ENCODE results near the gene CKMT2. TPM values are rescaled to one million over a fixed set of nuclear protein-coding genes. Genes with fewer than 3 reads are reported as not detected.
"Not testable (repeated sequence)": the region's sequence is repeated elsewhere in the genome, so short reads cannot be mapped to it uniquely, and the experiment has no call there.

The CKMT2 gene
- total and polyA plus RNA-seq, 2 donors from 2014 or later: 3.7 to 55.8 TPM

DNA sequence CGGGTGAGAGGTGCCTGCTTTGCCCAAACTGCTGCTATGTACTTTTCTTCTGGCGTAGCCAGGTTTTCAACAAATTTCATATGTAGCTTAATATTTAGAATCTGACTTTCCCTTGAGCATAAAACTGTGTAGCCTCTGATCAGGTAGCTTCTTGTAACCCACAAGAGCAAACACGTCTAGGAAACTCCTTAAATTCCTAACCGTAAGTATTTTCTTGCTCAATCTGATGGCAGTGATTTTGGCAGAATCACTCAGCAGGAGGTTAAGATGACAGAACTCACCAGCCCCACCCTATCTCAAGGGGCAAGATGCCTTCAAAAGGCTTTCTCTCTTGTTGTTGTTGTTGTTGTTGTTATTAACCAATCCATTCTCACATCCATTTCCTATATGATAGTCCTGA is 20.8 kb downstream of the CKMT2 start:
- TF ChIP-seq, protein P1, sequence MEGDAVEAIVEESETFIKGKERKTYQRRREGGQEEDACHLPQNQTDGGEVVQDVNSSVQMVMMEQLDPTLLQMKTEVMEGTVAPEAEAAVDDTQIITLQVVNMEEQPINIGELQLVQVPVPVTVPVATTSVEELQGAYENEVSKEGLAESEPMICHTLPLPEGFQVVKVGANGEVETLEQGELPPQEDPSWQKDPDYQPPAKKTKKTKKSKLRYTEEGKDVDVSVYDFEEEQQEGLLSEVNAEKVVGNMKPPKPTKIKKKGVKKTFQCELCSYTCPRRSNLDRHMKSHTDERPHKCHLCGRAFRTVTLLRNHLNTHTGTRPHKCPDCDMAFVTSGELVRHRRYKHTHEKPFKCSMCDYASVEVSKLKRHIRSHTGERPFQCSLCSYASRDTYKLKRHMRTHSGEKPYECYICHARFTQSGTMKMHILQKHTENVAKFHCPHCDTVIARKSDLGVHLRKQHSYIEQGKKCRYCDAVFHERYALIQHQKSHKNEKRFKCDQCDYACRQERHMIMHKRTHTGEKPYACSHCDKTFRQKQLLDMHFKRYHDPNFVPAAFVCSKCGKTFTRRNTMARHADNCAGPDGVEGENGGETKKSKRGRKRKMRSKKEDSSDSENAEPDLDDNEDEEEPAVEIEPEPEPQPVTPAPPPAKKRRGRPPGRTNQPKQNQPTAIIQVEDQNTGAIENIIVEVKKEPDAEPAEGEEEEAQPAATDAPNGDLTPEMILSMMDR (IDR thresholded peaks at IDR 0.05; ENCODE audit: borderline replicate concordance, extremely low read depth, insufficient read depth): no peak
- FAIRE-seq: no peak
- intact Hi-C loops (cut with DNase I): no loop called here

GRCh38 chr5:81254886-81255559 is 21.9 kb downstream of the CKMT2 start:
- H3K4me1 ChIP-seq (ENCODE audit: control insufficient read depth in 2 of 3, insufficient read depth in 2 of 3, low read depth in 1 of 3, low read length in 3 of 3): no peaks in the 10 kb centered on the region
- H3K27me3 ChIP-seq (ENCODE audit: control insufficient read depth, insufficient read depth, low read length): no peaks in the 10 kb centered on the region
- TF ChIP-seq, protein P1 (IDR thresholded peaks at IDR 0.05; ENCODE audit: borderline replicate concordance, extremely low read depth, insufficient read depth): no peak
- intact Hi-C loops (cut with DNase I): no loop called here
- H3K4me3 ChIP-seq (ENCODE audit: low read length in 3 of 3): no peak overlapping the region
- H3K36me3 ChIP-seq (ENCODE audit: control insufficient read depth in 2 of 3, insufficient read depth in 3 of 3, low read length in 3 of 3): peaks cover 0 to 21% (median 11%) of the 10 kb centered on the region in 3 donors
- no peak for FAIRE-seq
- DNase-seq: no peak
- H3K9me3 ChIP-seq (ENCODE audit: control insufficient read depth in 2 of 3, insufficient read depth in 1 of 3, low read length in 3 of 3): no peaks in the 10 kb centered on the region
- H3K9ac ChIP-seq (ENCODE audit: low read length in 3 of 3): no peak overlapping the region
- H3K27ac ChIP-seq (ENCODE audit: low read depth in 2 of 2, low read length in 2 of 2): no peak overlapping the region

More for the DNA sequence above, 20.8 kb downstream of the CKMT2 start:
- H3K9me3 ChIP-seq (ENCODE audit: control insufficient read depth in 2 of 3, insufficient read depth in 1 of 3, low read length in 3 of 3): no peaks in the 10 kb centered on the region
- no peak for DNase-seq
- H3K36me3 ChIP-seq (ENCODE audit: control insufficient read depth in 2 of 3, insufficient read depth in 3 of 3, low read length in 3 of 3): peaks cover 0 to 17% (median 11%) of the 10 kb centered on the region in 3 donors
- H3K27me3 ChIP-seq (ENCODE audit: control insufficient read depth, insufficient read depth, low read length): no peaks in the 10 kb centered on the region
- no peak overlapping the region for H3K9ac ChIP-seq (ENCODE audit: low read length in 3 of 3)
- H3K27ac ChIP-seq (ENCODE audit: low read depth in 2 of 2, low read length in 2 of 2): no peak overlapping the region
- no peak overlapping the region for H3K4me3 ChIP-seq (ENCODE audit: low read length in 3 of 3)
- no peaks in the 10 kb centered on the region for H3K4me1 ChIP-seq (ENCODE audit: control insufficient read depth in 2 of 3, insufficient read depth in 2 of 3, low read depth in 1 of 3, low read length in 3 of 3)

DNA sequence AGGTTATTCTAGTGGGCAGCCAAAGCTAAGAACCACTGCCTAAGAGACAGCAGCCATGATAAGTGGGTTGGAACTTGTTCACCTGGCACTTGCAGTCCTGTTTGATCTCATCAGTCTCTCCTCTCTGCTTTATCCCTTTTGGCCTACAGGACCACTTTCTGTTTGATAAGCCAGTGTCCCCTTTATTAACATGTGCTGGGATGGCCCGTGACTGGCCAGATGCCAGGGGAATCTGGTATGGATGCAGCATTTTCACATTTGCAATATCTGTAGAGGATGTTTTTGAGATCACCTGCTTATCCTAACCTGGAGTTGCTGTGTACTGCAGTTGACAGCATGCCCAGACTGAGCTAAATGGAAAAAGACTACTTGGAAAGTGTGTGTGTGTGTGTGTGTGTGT is 23.6 kb downstream of the CKMT2 start:
- Histone ChIP-seq H3K9ac (ENCODE audit: low read length in 3 of 3) (no peak overlapping the region), H3K36me3 (ENCODE audit: control insufficient read depth in 2 of 3, insufficient read depth in 3 of 3, low read length in 3 of 3) (peaks cover 0 to 21% (median 11%) of the 10 kb centered on the region in 3 donors)

GRCh38 chr5:81262796-81263195 is 29.7 kb downstream of the CKMT2 start:
- H3K36me3 ChIP-seq (ENCODE audit: control insufficient read depth in 2 of 3, insufficient read depth in 3 of 3, low read length in 3 of 3): peaks cover 0 to 12% (median 0%) of the 10 kb centered on the region in 3 donors

More for the DNA sequence above, 23.6 kb downstream of the CKMT2 start:
- TF ChIP-seq, protein P1 (IDR thresholded peaks at IDR 0.05; ENCODE audit: borderline replicate concordance, extremely low read depth, insufficient read depth): no peak
- Histone ChIP-seq H3K9me3 (ENCODE audit: control insufficient read depth in 2 of 3, insufficient read depth in 1 of 3, low read length in 3 of 3) (no peaks in the 10 kb centered on the region), H3K27me3 (ENCODE audit: control insufficient read depth, insufficient read depth, low read length) (no peaks in the 10 kb centered on the region), H3K4me3 (ENCODE audit: low read length in 3 of 3) (no peak overlapping the region), H3K4me1 (ENCODE audit: control insufficient read depth in 2 of 3, insufficient read depth in 2 of 3, low read depth in 1 of 3, low read length in 3 of 3) (no peaks in the 10 kb centered on the region), H3K27ac (ENCODE audit: low read depth in 2 of 2, low read length in 2 of 2) (no peak overlapping the region)
- intact Hi-C loops (cut with DNase I): no loop called here
- no peak for FAIRE-seq
- DNase-seq: no peak

More at GRCh38 chr5:81262796-81263195, 29.7 kb downstream of the CKMT2 start:
- FAIRE-seq; H3K4me1 ChIP-seq (ENCODE audit: control insufficient read depth in 2 of 3, insufficient read depth in 2 of 3, low read depth in 1 of 3, low read length in 3 of 3); H3K27ac ChIP-seq (ENCODE audit: low read depth in 2 of 2, low read length in 2 of 2); intact Hi-C loops (cut with DNase I); H3K9me3 ChIP-seq (ENCODE audit: control insufficient read depth in 2 of 3, insufficient read depth in 1 of 3, low read length in 3 of 3); H3K9ac ChIP-seq (ENCODE audit: low read length in 3 of 3); H3K27me3 ChIP-seq (ENCODE audit: control insufficient read depth, insufficient read depth, low read length); H3K4me3 ChIP-seq (ENCODE audit: low read length in 3 of 3); DNase-seq: not testable (repeated sequence)
